Gastroesophageal sphincter (tissue), 3 donors: ENCODE measurements around the gene MRPS15.

Experiments used
- EP300 ChIP-seq: sonication (generic); formaldehyde crosslinking; IDR thresholded peaks from one replicate; pipeline ENCODE4 v1.6.1; 2017; ENCODE audit warnings: antibody characterized with exemption, mild to moderate bottlenecking
- POLR2AphosphoS5 ChIP-seq: sonication (generic); formaldehyde crosslinking; IDR thresholded peaks from one replicate; pipeline ENCODE4 v1.6.1; 2017; ENCODE audit warnings: antibody characterized with exemption
- TF ChIP-seq, protein P1 (sequence below), 4 experiments: fragments of 200-600 bp in 2 of 4; fragments of 450-650 bp in 2 of 4; sonication (generic) in 1 of 4; IDR thresholded peaks; one replicate each; pipeline ENCODE4 v1.5.1; 2017 to 2019; ENCODE audit warnings: antibody characterized with exemption in 4 of 4, mild to moderate bottlenecking in 2 of 4, moderate library complexity in 2 of 4

DNA sequence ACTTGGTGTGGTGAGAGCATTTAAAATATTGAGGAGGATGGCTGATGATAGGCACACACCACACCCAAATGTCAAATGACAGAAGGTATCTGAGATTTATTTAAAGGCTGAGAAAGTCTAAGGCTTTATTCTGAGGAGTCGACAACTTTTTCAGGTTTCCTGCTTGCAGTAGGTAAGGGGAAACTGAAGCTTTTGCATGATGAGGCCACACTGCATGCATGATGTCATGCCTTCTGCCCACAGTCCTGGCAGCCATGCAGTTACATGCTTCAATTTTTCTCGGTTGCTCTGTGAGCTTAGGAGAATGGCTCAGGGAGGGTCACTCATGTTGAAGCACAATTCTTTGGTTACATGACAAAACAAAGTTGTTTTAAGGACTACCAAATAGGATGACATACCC is 20.9 kb downstream of the MRPS15 start:
- TF ChIP-seq, protein P1, sequence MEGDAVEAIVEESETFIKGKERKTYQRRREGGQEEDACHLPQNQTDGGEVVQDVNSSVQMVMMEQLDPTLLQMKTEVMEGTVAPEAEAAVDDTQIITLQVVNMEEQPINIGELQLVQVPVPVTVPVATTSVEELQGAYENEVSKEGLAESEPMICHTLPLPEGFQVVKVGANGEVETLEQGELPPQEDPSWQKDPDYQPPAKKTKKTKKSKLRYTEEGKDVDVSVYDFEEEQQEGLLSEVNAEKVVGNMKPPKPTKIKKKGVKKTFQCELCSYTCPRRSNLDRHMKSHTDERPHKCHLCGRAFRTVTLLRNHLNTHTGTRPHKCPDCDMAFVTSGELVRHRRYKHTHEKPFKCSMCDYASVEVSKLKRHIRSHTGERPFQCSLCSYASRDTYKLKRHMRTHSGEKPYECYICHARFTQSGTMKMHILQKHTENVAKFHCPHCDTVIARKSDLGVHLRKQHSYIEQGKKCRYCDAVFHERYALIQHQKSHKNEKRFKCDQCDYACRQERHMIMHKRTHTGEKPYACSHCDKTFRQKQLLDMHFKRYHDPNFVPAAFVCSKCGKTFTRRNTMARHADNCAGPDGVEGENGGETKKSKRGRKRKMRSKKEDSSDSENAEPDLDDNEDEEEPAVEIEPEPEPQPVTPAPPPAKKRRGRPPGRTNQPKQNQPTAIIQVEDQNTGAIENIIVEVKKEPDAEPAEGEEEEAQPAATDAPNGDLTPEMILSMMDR (IDR thresholded peaks at IDR 0.05) = no peak
- TF ChIP-seq POLR2AphosphoS5 (no peak), EP300 (no peak)
